Breast epithelium (tissue), 3 donors: ENCODE results near the gene BRAF.

Experiments
- CTCF ChIP-seq, 3 donors: fragments of 450-650 bp; IDR thresholded peaks; one replicate each; pipeline ENCODE4 v1.5.1; 2016 to 2017; ENCODE audit warnings: antibody characterized with exemption in 3 of 3, mild to moderate bottlenecking in 3 of 3, moderate library complexity in 3 of 3
- POLR2A ChIP-seq: fragments of 450-650 bp; IDR thresholded peaks from one replicate; pipeline ENCODE4 v1.6.1; 2016; ENCODE audit warnings: antibody characterized with exemption, mild to moderate bottlenecking, moderate library complexity
- POLR2AphosphoS5 ChIP-seq, 3 donors: sonication (generic); formaldehyde crosslinking; IDR thresholded peaks; one replicate each; pipeline ENCODE4 v1.6.1; 2017; ENCODE audit warnings: antibody characterized with exemption in 3 of 3

GRCh38 chr7:140726281-140726680 is 198.4 kb downstream of the BRAF start:
- no peak for TF ChIP-seq CTCF (IDR thresholded peaks at IDR 0.05)
- no peak for TF ChIP-seq POLR2A
- no peak for TF ChIP-seq POLR2AphosphoS5 (IDR thresholded peaks at IDR 0.05)
